HepG2 (cell line): Measurements from ENCODE around the gene DCDC2. TPM values are rescaled to one million over a fixed set of nuclear protein-coding genes. Genes with fewer than 3 reads are reported as not detected.
A peak's percentile ranks its signal among the peaks of the same experiment; 100 is the strongest.

ENCODE experiments used
- AHDC1 ChIP-seq: sonication (generic); formaldehyde crosslinking; IDR thresholded peaks from 2 replicates; pipeline ENCODE4 v1.5.1; 2020; ENCODE audit warnings: mild to moderate bottlenecking, missing genetic modification reagents, borderline replicate concordance
- ATF4 ChIP-seq, 2 experiments: fragments of 450-650 bp in 1 of 2; sonication (generic) in 1 of 2; formaldehyde crosslinking; IDR thresholded peaks; 2 replicates each; pipeline versions ENCODE4 v1.5.0 to v1.8.0; 2020 to 2022; ENCODE audit warnings: mild to moderate bottlenecking in 1 of 2, missing genetic modification reagents in 1 of 2
- ATM ChIP-seq: fragments of 450-650 bp; IDR thresholded peaks from 2 replicates; pipeline ENCODE4 v1.7.1; 2017; ENCODE audit warnings: mild to moderate bottlenecking, borderline replicate concordance
- ATRX ChIP-seq: sonication (generic); formaldehyde crosslinking; IDR thresholded peaks from 2 replicates; pipeline ENCODE4 v1.4.0; 2020; ENCODE audit warnings: missing genetic modification reagents, borderline replicate concordance
- IKZF1 ChIP-seq: fragments of 450-650 bp; IDR thresholded peaks from 2 replicates; pipeline ENCODE4 v1.7.1; 2016
- MAX ChIP-seq: IDR thresholded peaks from 2 replicates; pipeline ENCODE4 v1.6.1; 2012; ENCODE audit warnings: inconsistent platforms
- MIXL1 ChIP-seq: IDR thresholded peaks from 2 replicates; pipeline ENCODE4 v1.6.1; 2016
- PCBP2 ChIP-seq: fragments of 200-400 bp; formaldehyde crosslinking; optimal IDR thresholded peaks from 2 replicates; pipeline ENCODE3; 2018; ENCODE audit warnings: low read length, low read depth; ENCODE audit not compliant: poor library complexity, severe bottlenecking
- POGK ChIP-seq: sonication (generic); formaldehyde crosslinking; conservative IDR thresholded peaks from 2 replicates; pipeline ENCODE4 v1.8.0; 2022; ENCODE audit warnings: mild to moderate bottlenecking, moderate library complexity, missing genetic modification reagents
- SNAPC4 ChIP-seq: sonication (generic); formaldehyde crosslinking; IDR thresholded peaks from 2 replicates; pipeline ENCODE4 v1.4.0; 2020; ENCODE audit warnings: mild to moderate bottlenecking, missing genetic modification reagents
- TOPORS ChIP-seq: sonication (generic); formaldehyde crosslinking; IDR thresholded peaks from 2 replicates; pipeline ENCODE4 v1.8.0; 2023; ENCODE audit warnings: mild to moderate bottlenecking, missing genetic modification reagents
- ZNF546 ChIP-seq: sonication (generic); formaldehyde crosslinking; conservative IDR thresholded peaks from 2 replicates; pipeline ENCODE4 v1.8.1; 2023; ENCODE audit warnings: mild to moderate bottlenecking, missing genetic modification reagents
- ZNF614 ChIP-seq: IDR thresholded peaks from 2 replicates; pipeline ENCODE4 v1.6.1; 2018; ENCODE audit warnings: missing biosample characterization, missing genetic modification reagents, inconsistent platforms, borderline replicate concordance
- ZNF720 ChIP-seq: sonication (generic); formaldehyde crosslinking; IDR thresholded peaks from 2 replicates; pipeline ENCODE4 v1.4.0; 2020; ENCODE audit warnings: missing genetic modification reagents
- polyA plus RNA-seq, 8 experiments: library from polyadenylated mRNA; depleted of rRNA in 3 of 8; stranded (reverse) in 7 of 8; unstranded in 1 of 8; fragments of >200 nt; fragmentation: Illumina TruSeq in 4 of 8; extraction: Trizol in 4 of 8; gene quantifications; 2 replicates each; pipeline versions ENCODE4 v1.2.1 to v1.2.3, GENCODE V29; 2011 to 2016; ENCODE audit warnings: low read depth in 4 of 8, missing spikeins in 1 of 8, mixed read lengths in 1 of 8; ENCODE audit not compliant: insufficient read depth in 1 of 8
- total RNA-seq, 5 experiments: library from RNA; depleted of rRNA; stranded (reverse); fragments of >200 nt; fragmentation: Illumina TruSeq; extraction: Trizol; gene quantifications; 2 replicates each; pipeline ENCODE4 v1.2.3, GENCODE V29; 2016; ENCODE audit warnings: low read depth in 1 of 5

DCDC2 gene
- total and polyA plus RNA-seq, 2 of the 13 experiments (the other 11 are each of a cell fraction or from before 2014, with no cell fraction given) = 9.0 to 36.2 TPM

GRCh38 chr6:24283043-24283985 lies 74.5 kb downstream of the DCDC2 start (continued):
- TF ChIP-seq AHDC1 (CRISPR knock-in tag) = peak; percentile 27; the same call in 1 of the 2 replicates
- no peak for TF ChIP-seq TOPORS (CRISPR knock-in tag)
- TF ChIP-seq ZNF720 = no peak
- TF ChIP-seq MIXL1 (CRISPR knock-in tag) = 0 out of 2 replicates have a peak, but pooled peaks have one; percentile 7
- no peak for TF ChIP-seq POGK
- TF ChIP-seq SNAPC4 (CRISPR knock-in tag) = no peak
- no peak for TF ChIP-seq PCBP2
- TF ChIP-seq ZNF614 (CRISPR knock-in tag) = peak; percentile 55; the same call in 1 of the 2 replicates
- no peak for TF ChIP-seq ATM
- TF ChIP-seq ZNF546 (CRISPR knock-in tag) = no peak
- no peak for TF ChIP-seq ATRX (CRISPR knock-in tag)
- TF ChIP-seq IKZF1 = no peak
- peak in 1 of 2 experiments; percentile 21; a peak in 1 of 4 replicates for TF ChIP-seq ATF4 (CRISPR knock-in tag; IDR thresholded peaks at IDR 0.05)
- TF ChIP-seq MAX = no peak
